Activated naive CD4-positive, alpha-beta T cell treated with anti-CD3 and anti-CD28 coated beads, Interleukin-2, amount 50 U/mL, for 16 hours (primary cell): ENCODE measurements around the gene LMOD2.

Source experiments
- DNase-seq: peaks from one replicate; pipeline ENCODE4 v3.0.0-alpha.2; 2020

LMOD2 gene

GRCh38 chr7:123674399-123675180 is 18.9 kb downstream of the LMOD2 start:
- DNase-seq: no peak

DNA sequence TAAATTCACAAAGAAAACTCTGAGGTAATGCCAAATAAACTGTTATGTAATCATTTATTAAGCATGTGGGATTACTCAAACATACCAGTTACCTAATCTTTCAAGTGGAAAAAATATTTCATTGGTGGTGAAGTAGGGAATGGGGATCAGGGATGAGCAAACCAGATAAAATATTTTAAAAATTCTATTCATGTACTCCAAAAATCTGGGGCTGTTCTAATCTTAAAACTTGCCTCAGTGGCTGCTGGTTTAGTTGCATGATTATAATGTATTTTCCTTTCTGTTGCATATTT is 19.5 kb downstream of the LMOD2 start:
- no peak for DNase-seq

DNA sequence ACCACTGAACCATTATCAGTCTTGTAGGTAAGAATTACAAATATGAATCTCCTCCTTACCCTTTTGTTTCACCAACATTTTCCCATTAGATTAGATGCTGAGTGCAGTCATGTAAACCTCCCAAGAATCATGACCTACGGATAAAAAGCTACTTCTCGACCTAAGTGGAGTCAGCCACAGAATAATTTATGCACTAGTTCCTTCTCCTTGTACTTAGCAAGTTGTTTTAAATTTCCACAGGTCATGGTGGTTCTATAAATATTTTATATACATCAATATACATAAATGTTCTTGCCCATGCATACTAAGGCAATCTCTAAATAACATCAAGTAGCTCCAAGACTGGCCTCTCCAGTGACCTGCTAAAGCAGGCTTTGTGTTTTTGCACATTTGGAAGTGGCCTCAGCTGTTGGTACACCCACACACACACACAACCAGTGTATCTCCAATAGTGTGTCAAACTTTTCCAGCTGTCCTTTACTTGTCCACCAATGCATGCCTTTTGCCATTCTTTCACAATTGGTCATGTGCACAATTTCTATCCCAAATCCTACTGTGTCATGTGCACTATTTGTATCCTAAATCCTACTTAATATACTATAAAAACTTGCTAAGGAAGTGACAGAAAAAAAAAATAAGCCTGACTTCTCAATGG is 21.5 kb downstream of the LMOD2 start:
- no peak for DNase-seq

GRCh38 chr7:123679614-123680013 is 23.9 kb downstream of the LMOD2 start:
- DNase-seq: no peak

DNA sequence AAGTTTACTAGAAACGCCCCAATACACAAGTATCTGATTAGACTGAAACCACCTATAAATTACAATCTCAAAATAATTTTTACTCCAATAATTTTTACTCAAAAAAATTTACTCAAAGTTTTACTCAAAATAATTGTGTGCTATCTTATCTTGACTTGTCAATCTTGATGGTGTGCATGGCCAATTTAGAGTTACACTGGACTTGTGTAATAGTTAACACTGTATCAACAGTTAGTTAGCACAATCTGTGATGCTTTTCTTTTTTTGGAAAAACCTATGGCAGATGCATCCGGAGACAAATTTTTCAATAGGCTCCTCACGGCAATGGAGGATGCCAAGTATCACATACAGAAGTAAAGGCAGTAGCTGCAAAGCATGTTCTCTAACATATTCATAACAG is 24.9 kb downstream of the LMOD2 start:
- DNase-seq: no peak

DNA sequence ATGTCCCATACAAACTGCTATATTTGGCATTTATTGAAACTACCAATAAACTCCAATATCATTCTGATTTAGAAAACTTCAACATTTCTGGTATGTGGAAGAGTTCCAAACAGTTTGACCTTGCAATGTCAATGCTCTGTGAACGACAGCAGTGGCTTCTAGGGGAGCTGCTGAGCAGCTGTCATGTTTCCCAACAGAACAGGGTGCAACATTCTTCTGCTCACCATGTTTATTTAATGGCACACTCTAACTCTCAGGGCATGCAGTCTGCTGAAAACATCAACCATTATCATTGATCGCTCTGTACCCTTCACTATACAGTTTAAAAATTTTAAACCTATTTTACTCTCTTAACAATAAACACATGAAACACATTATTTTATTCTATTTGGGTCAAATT is 25.9 kb downstream of the LMOD2 start:
- no peak for DNase-seq

GRCh38 chr7:123682690-123683089 is 27.0 kb downstream of the LMOD2 start:
- no peak for DNase-seq

- no peak for DNase-seq
Observed at GRCh38 chr7:123687161-123687560, 31.5 kb downstream of the LMOD2 start.

- DNase-seq: no peak
Observed at GRCh38 chr7:123687727-123688126, 32.1 kb downstream of the LMOD2 start.

- no peak for DNase-seq
Observed at GRCh38 chr7:123689250-123689649, 33.6 kb downstream of the LMOD2 start.

DNA sequence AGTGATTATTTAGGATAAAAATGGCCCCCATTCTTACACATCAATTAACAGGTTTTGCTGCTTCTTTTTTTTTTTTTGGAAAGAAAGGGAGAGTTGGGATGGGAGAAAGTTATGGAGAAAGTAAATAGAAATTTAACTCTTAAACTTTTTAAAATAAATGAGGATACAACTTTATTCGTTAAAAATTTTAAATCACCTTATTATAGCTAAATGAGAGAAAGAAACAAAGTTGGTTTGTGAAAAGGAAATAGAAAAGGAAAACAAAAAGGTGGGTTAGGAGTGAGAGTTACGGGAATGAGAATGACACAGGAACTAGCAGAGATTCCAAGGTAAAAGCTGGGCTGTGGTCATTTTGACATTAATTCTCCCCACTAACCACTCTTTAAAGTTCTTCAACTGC is 34.9 kb downstream of the LMOD2 start:
- DNase-seq: no peak

GRCh38 chr7:123692471-123692877 is 36.8 kb downstream of the LMOD2 start:
- DNase-seq: no peak

DNA sequence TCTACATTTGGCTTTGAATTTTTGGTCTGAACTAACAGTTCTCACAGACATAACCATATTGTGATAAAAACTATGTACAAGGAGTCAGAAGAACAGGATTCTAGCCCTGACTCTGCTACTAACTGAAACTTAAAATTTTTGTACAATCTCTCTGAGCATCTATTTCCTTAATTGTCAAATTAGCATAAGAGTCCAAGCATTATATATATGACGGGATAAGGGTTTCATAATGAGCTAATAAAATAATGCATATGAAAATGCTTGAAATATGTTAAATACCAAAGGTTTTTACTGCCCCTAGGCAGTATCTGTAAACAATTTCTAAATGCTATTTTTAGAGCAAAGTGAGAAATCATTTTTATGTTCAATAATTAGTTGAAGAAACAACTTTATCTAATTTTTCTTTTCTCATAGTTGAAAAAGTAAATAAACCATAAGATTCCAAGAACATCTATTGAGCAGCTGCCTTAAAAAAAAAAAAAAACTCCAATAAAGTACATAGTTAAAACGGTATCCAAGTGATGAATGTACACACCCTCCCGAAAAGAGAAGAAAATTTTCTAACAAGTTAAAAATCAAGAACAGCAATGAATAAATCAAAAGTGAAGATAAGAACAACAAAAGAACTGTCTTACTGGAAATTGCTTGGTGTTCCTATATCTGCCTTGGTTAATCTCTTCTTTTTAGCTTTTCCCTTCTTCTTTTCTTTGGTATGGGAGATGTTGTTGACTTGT is 40.4 kb downstream of the LMOD2 start:
- no peak for DNase-seq

DNA sequence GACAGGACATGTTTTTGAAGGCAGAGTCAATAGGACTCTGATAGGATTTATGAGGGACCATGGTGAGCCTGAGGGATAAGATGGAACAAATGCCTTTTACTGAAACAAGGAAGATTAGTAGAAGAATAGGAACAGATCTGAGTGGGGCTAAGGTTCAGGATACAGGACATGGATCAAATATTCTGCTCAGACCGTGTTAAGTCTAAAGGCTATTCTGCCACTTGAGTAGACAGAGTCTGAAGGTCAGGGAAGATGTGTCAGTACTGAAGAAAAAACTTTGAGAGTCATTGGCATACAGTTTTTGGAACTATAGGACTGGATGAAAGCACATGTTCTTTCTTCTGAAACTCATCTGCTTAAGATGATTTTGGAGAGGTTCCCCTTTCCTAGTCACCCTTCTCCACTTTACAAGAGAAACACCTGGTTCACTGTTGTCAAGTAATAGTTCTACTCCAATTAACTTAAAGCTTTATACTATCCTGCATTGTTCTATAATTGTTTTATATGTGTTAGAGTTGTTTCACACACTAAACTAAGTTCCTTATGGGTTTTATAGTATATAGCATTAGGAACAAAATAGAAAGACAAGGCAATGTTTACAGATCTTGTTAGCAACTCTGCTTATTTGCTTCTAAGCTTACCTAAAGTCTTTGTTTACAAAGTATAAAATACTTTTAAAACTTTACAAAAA is 49.7 kb downstream of the LMOD2 start:
- no peak for DNase-seq

- no peak for DNase-seq
Observed at GRCh38 chr7:123709525-123709924, 53.9 kb downstream of the LMOD2 start.

GRCh38 chr7:123710683-123711082 is 55.0 kb downstream of the LMOD2 start:
- DNase-seq: no peak

GRCh38 chr7:123711832-123712293 is 56.2 kb downstream of the LMOD2 start:
- no peak for DNase-seq

DNA sequence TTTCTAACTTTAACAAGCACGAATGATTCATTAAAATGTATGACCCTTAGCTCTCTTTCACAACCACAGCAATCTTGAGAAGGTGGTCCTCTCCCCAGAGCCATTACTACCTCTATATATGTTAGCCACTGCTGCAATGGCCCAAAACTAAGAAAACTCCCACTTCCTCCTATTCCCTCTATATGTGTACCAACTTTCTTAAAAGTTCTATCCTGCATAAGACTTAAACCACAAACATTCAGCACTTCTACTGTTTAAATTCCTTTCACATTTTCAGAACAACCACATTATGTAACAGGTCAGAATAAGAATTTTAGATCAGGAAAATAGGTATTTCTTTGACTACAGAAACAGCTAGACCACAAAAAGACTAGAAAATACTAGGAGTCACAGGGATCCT is 57.0 kb downstream of the LMOD2 start:
- no peak for DNase-seq
